Stimulated activated CD8-positive, alpha-beta memory T cell treated with anti-CD3 and anti-CD28 coated beads, Interleukin-7, amount 100 ng/mL, for 24 hours (primary cell): ENCODE data around the gene LOXHD1.

Experiments used
- DNase-seq: peaks from one replicate; pipeline ENCODE4 v3.0.0-alpha.2; 2020; ENCODE audit warnings: low read depth

LOXHD1 gene

GRCh38 chr18:46629361-46629760 lies 27.7 kb downstream of the LOXHD1 start:
- DNase-seq = no peak

GRCh38 chr18:46628206-46628605 lies 28.8 kb downstream of the LOXHD1 start:
- no peak for DNase-seq

- no peak for DNase-seq
These were observed 29.9 kb downstream of the LOXHD1 start for GRCh38 chr18:46627136-46627535.

- no peak for DNase-seq
These were observed 32.0 kb downstream of the LOXHD1 start for GRCh38 chr18:46625069-46625468.

- no peak for DNase-seq
These were observed 32.9 kb downstream of the LOXHD1 start for GRCh38 chr18:46624127-46624526.

- DNase-seq = no peak
These were observed 33.5 kb downstream of the LOXHD1 start for GRCh38 chr18:46623541-46623940.

- no peak for DNase-seq
These were observed 34.0 kb downstream of the LOXHD1 start for GRCh38 chr18:46622999-46623398.

GRCh38 chr18:46622451-46622850 lies 34.6 kb downstream of the LOXHD1 start:
- no peak for DNase-seq

GRCh38 chr18:46621871-46622270 lies 35.1 kb downstream of the LOXHD1 start:
- DNase-seq = no peak

GRCh38 chr18:46621111-46621766 lies 35.8 kb downstream of the LOXHD1 start:
- DNase-seq = no peak

- DNase-seq = no peak
These were observed 37.5 kb downstream of the LOXHD1 start for GRCh38 chr18:46619559-46619958.

GRCh38 chr18:46615720-46616119 lies 41.3 kb downstream of the LOXHD1 start:
- DNase-seq = no peak

GRCh38 chr18:46609048-46609447 lies 48.0 kb downstream of the LOXHD1 start:
- no peak for DNase-seq

GRCh38 chr18:46607926-46608325 lies 49.1 kb downstream of the LOXHD1 start:
- no peak for DNase-seq

- no peak for DNase-seq
These were observed 55.7 kb downstream of the LOXHD1 start for GRCh38 chr18:46601141-46601805.

GRCh38 chr18:46596119-46596518 lies 60.9 kb downstream of the LOXHD1 start:
- no peak for DNase-seq

GRCh38 chr18:46591783-46592391 lies 65.1 kb downstream of the LOXHD1 start:
- no peak for DNase-seq

GRCh38 chr18:46590103-46590502 lies 66.9 kb downstream of the LOXHD1 start:
- no peak for DNase-seq

- DNase-seq = no peak
These were observed 67.9 kb downstream of the LOXHD1 start for GRCh38 chr18:46588971-46589660.

- DNase-seq = no peak
These were observed 69.4 kb downstream of the LOXHD1 start for GRCh38 chr18:46587600-46587999.

- no peak for DNase-seq
These were observed 73.3 kb downstream of the LOXHD1 start for GRCh38 chr18:46583711-46584110.

- DNase-seq = no peak
These were observed 75.4 kb downstream of the LOXHD1 start for GRCh38 chr18:46581648-46582047.

GRCh38 chr18:46578987-46579386 lies 78.0 kb downstream of the LOXHD1 start:
- no peak for DNase-seq
